Endothelial cell of umbilical vein (primary cell): Measurements from ENCODE around the gene OR6N2. TPM values are rescaled to one million over a fixed set of nuclear protein-coding genes. Genes with fewer than 3 reads are reported as not detected.
A peak's percentile ranks its signal among the peaks of the same experiment; 100 is the strongest.

Experiments used
- BruUV-seq: library from RNA; stranded (reverse); fragments of 400-500 nt; replicated peaks from 2 replicates; lab custom pipeline; 2021; lab: Mats Ljungman, UMichigan
- CTCF ChIA-PET: fragments of 300-600, 350-600 bp; sonication (Branson Sonifier 250); formaldehyde crosslinking; loops from one replicate; lab custom pipeline; 2021; ENCODE audit warnings: antibody characterized with exemption, inconsistent platforms; lab: Charles Lee
- POLR2A ChIA-PET: fragments of 300-600, 350-600 bp; sonication (Branson Sonifier 250); formaldehyde crosslinking; loops from one replicate; lab custom pipeline; 2021; ENCODE audit warnings: antibody characterized with exemption, inconsistent platforms; lab: Charles Lee
- DNase-seq: peaks from one replicate; pipeline ENCODE4 v3.0.0-alpha.2; 2011; ENCODE audit warnings: low read depth, low spot score
- FAIRE-seq: peaks from 2 replicates; lab custom pipeline; 2011; peaks lifted over from hg19 to GRCh38; lab: Jason Lieb, UNC
- H2AFZ ChIP-seq: 2 replicates; pipeline ENCODE4 v1.6.0; 2012; ENCODE audit warnings: low read depth, low read length, control low read depth, inconsistent platforms
- H3K27ac ChIP-seq: 2 replicates; pipeline ENCODE4 v1.5.1; 2011; ENCODE audit warnings: low read depth, mild to moderate bottlenecking, control low read depth, low read length, moderate library complexity; ENCODE audit not compliant: insufficient read depth
- H3K27me3 ChIP-seq, 2 experiments: 2 replicates each; pipeline versions ENCODE4 v1.6.0 to v1.6.1; 2011; ENCODE audit warnings: low read length in 2 of 2, mixed read lengths in 1 of 2; ENCODE audit not compliant: control insufficient read depth in 2 of 2, insufficient read depth in 2 of 2
- H3K36me3 ChIP-seq, 2 experiments: 2 replicates in 1 of 2; 3 replicates in 1 of 2; pipeline ENCODE4 v1.5.1; 2011; ENCODE audit warnings: low read length in 2 of 2, mild to moderate bottlenecking in 1 of 2, moderate library complexity in 1 of 2; ENCODE audit not compliant: control insufficient read depth in 2 of 2, insufficient read depth in 2 of 2; ENCODE audit errors: extremely low read depth in 1 of 2
- H3K4me1 ChIP-seq: 3 replicates; pipeline ENCODE4 v1.5.1; 2011; ENCODE audit warnings: mild to moderate bottlenecking, low read length; ENCODE audit not compliant: control insufficient read depth, insufficient read depth; ENCODE audit errors: extremely low read depth
- H3K4me2 ChIP-seq: 2 replicates; pipeline ENCODE4 v1.6.1; 2011; ENCODE audit warnings: low read length, control low read depth, mixed read lengths; ENCODE audit not compliant: insufficient read depth
- H3K4me3 ChIP-seq, 3 experiments: fragments of 200-600 bp in 1 of 3; sonication (generic), shearing (Covaris generic) in 1 of 3; replicated peaks in 1 of 3; 2 replicates each; pipeline ENCODE4 v1.5.1; 2011 to 2016; ENCODE audit warnings: control low read depth in 3 of 3, low read length in 3 of 3, mild to moderate bottlenecking in 2 of 3, inconsistent platforms in 1 of 3, low read depth in 1 of 3, moderate library complexity in 1 of 3; ENCODE audit not compliant: insufficient read depth in 1 of 3
- H3K79me2 ChIP-seq: 2 replicates; pipeline ENCODE4 v1.6.0; 2012; ENCODE audit warnings: low read length, inconsistent platforms; ENCODE audit not compliant: control insufficient read depth, insufficient read depth
- H3K9ac ChIP-seq: replicated peaks from 2 replicates; pipeline ENCODE3; 2011; ENCODE audit warnings: low read length, control low read depth; ENCODE audit not compliant: insufficient read depth; ENCODE audit errors: extremely low read depth
- H3K9me1 ChIP-seq: replicated peaks from 3 replicates; pipeline ENCODE4 v1.6.0; 2011; ENCODE audit warnings: mild to moderate bottlenecking, low read length; ENCODE audit not compliant: control insufficient read depth, insufficient read depth; ENCODE audit errors: extremely low read depth
- H3K9me3 ChIP-seq: replicated peaks from 2 replicates; pipeline ENCODE4 v1.5.1; 2012; ENCODE audit warnings: low read length, inconsistent platforms; ENCODE audit not compliant: control insufficient read depth, insufficient read depth
- H4K20me1 ChIP-seq: replicated peaks from 2 replicates; pipeline ENCODE3; 2011; ENCODE audit warnings: mild to moderate bottlenecking, low read length; ENCODE audit not compliant: control insufficient read depth, insufficient read depth; ENCODE audit errors: extremely low read depth
- GATA2 ChIP-seq: IDR thresholded peaks from 2 replicates; pipeline ENCODE4 v1.7.0; 2011; ENCODE audit warnings: low read depth, mild to moderate bottlenecking, moderate library complexity, mixed read lengths, low read length; ENCODE audit not compliant: insufficient read length, insufficient read depth
- MYC ChIP-seq: IDR thresholded peaks from one replicate; pipeline ENCODE4 v1.6.1; 2011; ENCODE audit warnings: mild to moderate bottlenecking, low read depth, low read length
- dilution Hi-C: fragments of 300-500 bp; cut with MboI; formaldehyde crosslinking; loops from one replicate; pipeline ENCODE4 v1.15.0; 2019; ENCODE audit warnings: low sequenced_read_pairs; ENCODE audit not compliant: extremely low pct_ligation_motif_present
- intact Hi-C: fragments of 100-400 bp; cut with micrococcal nuclease; formaldehyde crosslinking; loops from one replicate; pipeline ENCODE4 v1.10.0; 2022
- polyA plus RNA-seq, 4 experiments: library from polyadenylated mRNA; depleted of rRNA in 3 of 4; stranded (reverse) in 3 of 4; unstranded in 1 of 4; fragments of >200 nt; gene quantifications; 2 replicates each; pipeline versions ENCODE4 v1.2.1 to v1.2.3, GENCODE V29; 2011 to 2012; ENCODE audit warnings: missing spikeins in 1 of 4
- total RNA-seq: library from RNA; stranded (reverse); gene quantifications from 2 replicates; pipeline ENCODE4 v1.2.3, GENCODE V29; 2021
- TF ChIP-seq, protein P1 (sequence below), 2 donors: IDR thresholded peaks; 1 replicate in 1 of 2; 2 replicates in 1 of 2; pipeline ENCODE4 v1.5.1; 2011; ENCODE audit warnings: low read length in 2 of 2, mild to moderate bottlenecking in 2 of 2, moderate library complexity in 2 of 2, control low read depth in 1 of 2, inconsistent platforms in 1 of 2, low read depth in 1 of 2; ENCODE audit not compliant: insufficient read depth in 1 of 2; ENCODE audit errors: extremely low read depth in 1 of 2

Gene OR6N2
- total and polyA plus RNA-seq, 2 donors (not counting 3 experiments of a cell fraction or from before 2014, with no cell fraction given), result not detected

DNA sequence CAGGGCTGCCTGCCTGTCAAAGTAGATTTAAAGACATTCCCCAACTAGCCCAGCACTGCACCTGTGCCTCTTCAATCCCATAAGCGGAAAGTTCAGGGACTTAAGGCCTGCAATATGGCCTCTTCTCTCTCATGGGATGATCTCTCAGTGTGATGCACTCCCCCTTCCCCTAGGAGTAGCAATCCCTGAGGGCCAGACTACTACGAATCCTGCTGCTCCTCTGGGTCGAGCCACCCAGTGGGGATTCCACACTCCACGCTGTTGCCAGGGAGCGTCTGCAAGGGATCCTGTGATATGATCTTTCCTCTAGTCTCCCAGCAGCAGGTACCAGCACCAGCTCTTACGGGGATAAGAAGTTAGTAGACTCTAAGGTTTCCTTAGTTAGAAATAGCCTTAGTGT, 13.2 kb upstream of the OR6N2 start:
- H3K4me2 ChIP-seq, result no peak overlapping the region
- no peaks in the 10 kb centered on the region for H3K27me3 ChIP-seq
- H3K36me3 ChIP-seq, result no peaks in the 10 kb centered on the region
- ChIA-PET POLR2A (no interaction called here), CTCF (interaction anchor here (1.0 to 1.4 kb wide), 5 partner anchors 25 to 278 kb away, joined by 3 to 5 read pairs (median 3); no protein-coding TSS in a partner anchor)
- no peaks in the 10 kb centered on the region for H3K9me3 ChIP-seq
- H3K9me1 ChIP-seq, result no peaks in the 10 kb centered on the region
- H2AFZ ChIP-seq, result no peak overlapping the region
- no peak overlapping the region for H3K4me3 ChIP-seq
- no peak overlapping the region for H3K9ac ChIP-seq
- H4K20me1 ChIP-seq, result no peaks in the 10 kb centered on the region
- DNase-seq (no peak), FAIRE-seq (no peak)
- dilution Hi-C loops (no loop called here), intact Hi-C loops (loop anchor here (5.0 kb wide), 1 partner anchor 278 kb away; no protein-coding TSS in a partner anchor)
- no peaks in the 10 kb centered on the region for H3K4me1 ChIP-seq
- H3K79me2 ChIP-seq, result no peaks in the 10 kb centered on the region
- no peak for TF ChIP-seq GATA2
- H3K27ac ChIP-seq, result no peak overlapping the region
- no TSS peak for BruUV-seq

DNA sequence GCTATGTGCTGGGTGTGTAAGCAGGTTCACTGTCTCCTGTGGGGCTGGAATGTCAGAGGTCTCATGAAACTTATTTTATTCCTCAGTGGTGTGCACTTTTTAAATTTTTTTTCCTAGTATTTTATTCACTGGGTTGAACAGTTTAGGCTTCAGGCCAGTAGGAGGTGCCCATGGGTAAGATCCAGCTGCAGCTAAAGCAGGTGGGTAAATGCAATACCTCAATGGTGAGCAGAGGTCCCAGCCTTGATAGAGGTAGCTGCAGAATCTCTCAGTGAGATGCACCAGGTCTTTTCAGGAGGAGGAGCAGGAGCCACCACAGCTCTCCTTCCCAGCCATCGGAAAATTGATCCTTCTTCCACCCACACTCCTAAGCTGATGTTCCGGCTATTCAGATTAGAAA, 12.6 kb upstream of the OR6N2 start:
- no peak overlapping the region for H3K27ac ChIP-seq
- H3K9ac ChIP-seq, result no peak overlapping the region
- no peak overlapping the region for H3K4me2 ChIP-seq
- FAIRE-seq, result no peak
- ChIA-PET POLR2A (no interaction called here), CTCF (interaction anchor here (0.7 to 1.4 kb wide), 3 partner anchors 25 to 278 kb away, joined by 3 to 5 read pairs (median 4); no protein-coding TSS in a partner anchor)
- no peaks in the 10 kb centered on the region for H3K9me3 ChIP-seq
- H2AFZ ChIP-seq, result no peak overlapping the region
- no peaks in the 10 kb centered on the region for H3K79me2 ChIP-seq
- H3K4me1 ChIP-seq, result no peaks in the 10 kb centered on the region
- no peaks in the 10 kb centered on the region for H3K9me1 ChIP-seq
- DNase-seq, result peak; percentile 2
- H3K27me3 ChIP-seq, result no peaks in the 10 kb centered on the region
- no TSS peak for BruUV-seq
- intact Hi-C loops, result loop anchor here (1.0 to 5.0 kb wide), 2 partner anchors 205 to 279 kb away; no protein-coding TSS in a partner anchor
- no peaks in the 10 kb centered on the region for H4K20me1 ChIP-seq
- TF ChIP-seq MYC, result no peak
- TF ChIP-seq, protein P1, sequence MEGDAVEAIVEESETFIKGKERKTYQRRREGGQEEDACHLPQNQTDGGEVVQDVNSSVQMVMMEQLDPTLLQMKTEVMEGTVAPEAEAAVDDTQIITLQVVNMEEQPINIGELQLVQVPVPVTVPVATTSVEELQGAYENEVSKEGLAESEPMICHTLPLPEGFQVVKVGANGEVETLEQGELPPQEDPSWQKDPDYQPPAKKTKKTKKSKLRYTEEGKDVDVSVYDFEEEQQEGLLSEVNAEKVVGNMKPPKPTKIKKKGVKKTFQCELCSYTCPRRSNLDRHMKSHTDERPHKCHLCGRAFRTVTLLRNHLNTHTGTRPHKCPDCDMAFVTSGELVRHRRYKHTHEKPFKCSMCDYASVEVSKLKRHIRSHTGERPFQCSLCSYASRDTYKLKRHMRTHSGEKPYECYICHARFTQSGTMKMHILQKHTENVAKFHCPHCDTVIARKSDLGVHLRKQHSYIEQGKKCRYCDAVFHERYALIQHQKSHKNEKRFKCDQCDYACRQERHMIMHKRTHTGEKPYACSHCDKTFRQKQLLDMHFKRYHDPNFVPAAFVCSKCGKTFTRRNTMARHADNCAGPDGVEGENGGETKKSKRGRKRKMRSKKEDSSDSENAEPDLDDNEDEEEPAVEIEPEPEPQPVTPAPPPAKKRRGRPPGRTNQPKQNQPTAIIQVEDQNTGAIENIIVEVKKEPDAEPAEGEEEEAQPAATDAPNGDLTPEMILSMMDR (IDR thresholded peaks at IDR 0.05; ENCODE audit: extremely low read depth in 1 of 2, insufficient read depth in 1 of 2, low read depth in 1 of 2, low read length in 2 of 2), result peak in 1 of 2 donors; percentile 14
- dilution Hi-C loops, result no loop called here
- H3K4me3 ChIP-seq, result no peak overlapping the region
- no peaks in the 10 kb centered on the region for H3K36me3 ChIP-seq
